HG02870 (cell line): ENCODE data around the gene LCE2C.

Source experiments
- ATAC-seq: cut with Tn5 transposase; IDR thresholded peaks from one replicate; pipeline ENCODE4 v1.9.1; 2021; ENCODE audit warnings: mild to moderate bottlenecking, moderate library complexity; ENCODE audit not compliant: unreplicated experiment

The LCE2C gene

GRCh38 chr1:152718238-152718637, 43.2 kb downstream of the LCE2C start:
- no peak for ATAC-seq

DNA sequence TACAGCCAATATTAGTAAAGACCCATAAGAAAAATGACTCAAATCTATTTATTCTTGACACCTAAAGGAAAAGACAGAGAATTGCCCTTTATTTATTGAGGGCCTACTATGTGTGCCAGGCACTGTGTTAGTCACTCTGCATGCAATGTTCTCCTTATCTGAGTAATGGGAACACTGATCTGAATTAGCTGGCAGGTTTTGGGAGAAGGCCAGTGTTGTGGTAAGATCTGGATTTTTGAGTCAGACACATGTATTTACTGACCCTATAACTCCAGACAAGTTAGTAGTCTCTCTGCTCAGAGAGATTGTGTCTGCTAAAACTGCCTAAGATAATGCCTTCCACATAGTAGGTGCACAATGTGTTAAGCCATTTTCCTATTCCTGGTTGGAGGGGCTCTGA, 50.2 kb downstream of the LCE2C start:
- ATAC-seq = no peak
